Peyer's patch (tissue), 4 donors: Measurements from ENCODE around the gene MTUS2.

Source experiments
- CTCF ChIP-seq, 6 experiments: fragments of 450-650 bp in 4 of 6; fragments of 200-600 bp in 2 of 6; sonication (generic) in 1 of 6; IDR thresholded peaks; one replicate each; pipeline ENCODE4 v1.5.1; 2017 to 2019; ENCODE audit warnings: antibody characterized with exemption in 6 of 6, mild to moderate bottlenecking in 3 of 6, moderate library complexity in 1 of 6
- POLR2A ChIP-seq, 2 donors: fragments of 450-650 bp; IDR thresholded peaks; one replicate each; pipeline ENCODE4 v1.5.1; 2017; ENCODE audit warnings: antibody characterized with exemption in 2 of 2, mild to moderate bottlenecking in 2 of 2, moderate library complexity in 2 of 2

GRCh38 chr13:29301027-29301426 lies 480.9 kb downstream of the MTUS2 start:
- TF ChIP-seq CTCF (IDR thresholded peaks at IDR 0.05) (no peak), POLR2A (IDR thresholded peaks at IDR 0.05) (no peak)
